Stromal cell of bone marrow (primary cell): Measurements from ENCODE around the gene TP73.
"Not testable (repeated sequence)": the region's sequence is repeated elsewhere in the genome, so short reads cannot be mapped to it uniquely, and the experiment has no call there.

Experiments
- DNase-seq: peaks from one replicate; pipeline ENCODE4 v3.0.0-alpha.2; 2012; ENCODE audit warnings: low read depth

TP73 gene

DNA sequence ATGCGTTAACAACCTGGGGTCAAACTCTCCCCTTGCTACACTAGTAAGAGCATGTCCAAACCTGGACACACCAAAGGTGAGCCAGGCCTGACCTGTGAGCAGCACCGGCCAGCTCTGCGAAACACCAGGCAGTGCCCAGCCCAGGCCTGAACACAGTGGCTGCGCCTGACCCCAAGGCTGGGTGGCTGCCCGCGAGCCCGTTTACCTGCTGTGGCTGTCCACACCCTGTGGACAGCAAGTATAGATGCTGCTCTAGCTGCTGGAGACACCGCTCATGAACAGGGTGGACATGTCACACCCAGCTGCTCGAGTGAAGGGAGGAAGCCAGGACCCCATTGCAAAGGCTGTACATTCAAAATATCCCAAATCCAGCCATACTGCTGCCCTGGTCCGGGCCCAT is 92.3 kb downstream of the TP73 start:
- no peak for DNase-seq

DNA sequence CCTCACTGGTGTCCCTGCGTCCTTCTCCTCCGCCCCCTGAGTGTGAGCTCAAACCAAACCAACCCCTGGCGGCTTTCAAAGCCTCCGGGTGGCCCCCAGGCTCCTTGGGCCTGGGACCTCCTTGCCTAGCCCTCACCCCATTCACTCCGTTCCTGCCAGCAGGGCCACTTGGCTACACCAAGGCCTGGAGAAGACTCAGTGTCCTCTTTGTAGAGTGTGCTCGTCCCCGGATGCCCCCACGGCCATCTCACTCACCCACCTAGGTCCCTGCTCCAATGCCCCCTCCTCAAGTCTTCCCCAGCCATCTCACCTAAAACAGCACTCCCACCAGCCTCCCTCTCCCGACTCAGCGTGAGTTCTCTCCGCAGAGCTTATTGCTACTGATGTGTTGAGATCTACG is 92.8 kb downstream of the TP73 start:
- no peak for DNase-seq

GRCh38 chr1:3745590-3746381 is 93.5 kb downstream of the TP73 start:
- DNase-seq = no peak

- no peak for DNase-seq
Measured at GRCh38 chr1:3746389-3746829, 94.1 kb downstream of the TP73 start.

GRCh38 chr1:3746830-3747521 is 94.7 kb downstream of the TP73 start:
- peak; percentile 50 for DNase-seq

DNA sequence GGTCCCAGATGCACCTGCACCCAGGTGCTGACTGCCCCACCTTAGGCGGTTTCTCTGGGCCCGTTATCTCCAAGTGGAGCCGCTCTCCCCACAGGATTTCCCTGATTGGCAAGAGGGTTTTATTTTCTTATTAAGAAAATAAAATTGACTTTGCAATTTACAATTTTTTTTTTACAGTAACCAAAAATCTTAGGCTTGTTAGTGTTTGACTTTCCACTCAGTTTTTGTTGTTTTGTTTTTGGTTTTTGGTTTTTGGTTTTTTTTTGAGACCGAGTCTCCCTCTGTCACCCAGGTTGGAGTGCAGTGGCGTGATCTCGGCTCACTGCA is 95.2 kb downstream of the TP73 start:
- no peak for DNase-seq

GRCh38 chr1:3747903-3748302 is 95.6 kb downstream of the TP73 start:
- no peak for DNase-seq

- DNase-seq = not testable (repeated sequence)
Measured at GRCh38 chr1:3748316-3748900, 96.1 kb downstream of the TP73 start.

DNA sequence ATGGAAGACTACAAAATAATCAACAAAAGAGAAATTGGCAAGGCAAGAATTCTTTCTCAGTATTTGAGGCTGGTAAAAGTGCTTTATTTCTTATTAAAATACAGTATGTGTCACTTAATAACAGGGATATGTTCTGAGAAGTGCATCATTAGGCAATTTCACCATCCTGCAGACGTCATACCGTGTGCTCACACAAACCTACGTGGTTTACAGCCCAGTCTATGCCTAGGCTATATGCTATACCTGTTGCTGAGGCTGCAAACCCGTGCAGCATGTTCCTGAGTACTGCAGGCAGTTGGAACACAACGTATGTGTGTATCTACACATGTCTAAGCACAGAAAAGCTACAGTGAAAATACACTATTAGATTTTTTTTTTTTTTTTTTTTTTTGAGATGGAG is 97.2 kb downstream of the TP73 start:
- DNase-seq = no peak

DNA sequence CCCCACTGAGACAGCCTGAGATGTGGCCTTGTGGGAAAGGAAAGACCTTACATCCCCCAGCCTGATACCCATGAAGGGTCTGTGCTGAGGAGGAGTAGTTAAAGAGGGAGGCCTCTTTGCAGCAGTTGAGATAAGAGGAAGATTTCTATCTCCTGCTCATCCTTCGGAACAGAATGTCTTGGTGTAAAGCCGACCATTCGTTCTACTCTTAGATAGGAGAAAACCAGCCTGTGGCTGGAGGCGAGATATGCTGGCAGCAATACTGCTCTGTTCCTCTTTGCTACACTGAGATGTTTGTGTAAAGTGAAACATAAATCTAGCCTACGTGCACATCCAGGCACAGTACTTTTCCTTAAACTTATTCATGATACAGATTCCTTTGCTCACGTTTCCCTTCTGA is 98.4 kb downstream of the TP73 start:
- DNase-seq = no peak

GRCh38 chr1:3752400-3752945 is 100.2 kb downstream of the TP73 start, which contains the start of gene CCDC27:
Gene CCDC27, plus strand, starts transcription at chr1:3752450. Its CDS starts 32 bp downstream, at chr1:3752482.
- DNase-seq = no peak

- no peak for DNase-seq
Measured at GRCh38 chr1:3753656-3754454, 101.5 kb downstream of the TP73 start.

GRCh38 chr1:3756394-3756793 is 104.1 kb downstream of the TP73 start:
- DNase-seq = no peak

DNA sequence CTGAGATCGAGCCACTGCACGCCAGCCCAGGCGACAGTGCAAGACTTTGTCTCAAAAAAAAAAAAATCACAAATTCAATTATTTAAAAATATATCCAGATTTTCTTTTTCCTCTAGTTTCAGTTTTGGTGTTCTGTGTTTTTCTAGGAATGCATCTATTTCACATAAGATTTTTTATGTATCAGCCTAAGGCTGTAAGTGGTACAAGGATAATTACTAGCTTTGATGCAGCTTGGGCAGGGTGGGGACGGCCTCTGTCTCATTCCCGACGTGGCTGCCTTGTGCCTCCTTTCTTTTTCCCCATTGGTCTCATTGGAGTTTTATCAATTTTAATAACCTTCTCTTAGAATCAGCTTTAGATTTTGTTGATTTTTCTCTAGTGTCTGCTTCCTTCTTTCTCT is 106.8 kb downstream of the TP73 start:
- DNase-seq = no peak

DNA sequence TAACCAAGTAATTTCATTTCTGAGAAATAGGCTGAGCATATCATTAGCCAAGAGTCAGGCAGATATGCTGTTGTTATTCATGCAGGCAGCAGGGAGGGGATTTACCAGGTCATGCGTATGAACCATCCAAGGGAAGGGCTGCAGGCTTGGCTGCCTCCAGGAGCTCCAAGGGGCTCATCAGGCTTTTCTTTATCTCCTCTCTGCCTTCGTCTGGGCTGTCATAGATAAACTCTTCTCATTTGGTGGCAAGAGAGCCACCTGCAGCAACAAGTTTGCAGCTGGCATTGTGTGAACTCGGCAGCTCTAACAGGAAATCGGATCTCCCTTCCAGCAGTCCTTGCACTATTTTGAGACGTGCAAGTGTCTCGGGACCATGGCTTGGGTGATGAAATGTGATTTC is 107.5 kb downstream of the TP73 start:
- DNase-seq = no peak

DNA sequence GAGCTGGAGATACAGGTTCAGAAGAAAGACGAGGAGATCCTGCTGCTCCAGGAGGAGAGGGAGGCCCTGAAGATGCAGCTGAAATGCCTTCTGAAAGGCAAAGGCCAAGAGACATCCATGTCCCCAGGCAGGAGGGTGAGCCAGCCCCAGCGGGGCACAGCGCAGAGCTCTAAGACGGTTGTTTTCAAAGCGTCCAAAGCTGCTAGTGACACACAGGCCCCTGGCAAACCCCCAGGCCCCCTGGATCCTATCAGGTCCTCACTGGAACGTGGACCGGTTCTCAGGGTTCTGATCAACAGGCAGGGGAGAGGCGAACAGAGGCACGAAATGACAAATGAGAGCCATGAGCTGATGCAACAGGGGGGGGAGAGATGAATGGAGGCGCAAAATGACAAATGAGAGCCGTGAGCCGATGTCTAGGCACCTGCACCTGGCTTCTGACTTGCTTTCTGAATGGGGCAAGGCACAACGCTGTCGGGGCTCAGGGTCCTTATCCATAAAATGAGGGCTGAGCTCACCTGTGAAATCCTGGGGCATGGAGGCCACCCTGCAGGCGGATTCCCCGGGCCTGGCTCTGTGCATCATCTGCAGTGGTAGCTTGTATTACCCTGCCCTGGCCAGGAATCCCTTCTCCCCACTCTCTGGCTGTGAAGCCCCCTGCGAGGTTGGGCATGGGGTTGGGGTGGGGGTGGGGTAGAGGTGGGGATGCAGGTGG is 109.1 kb downstream of the TP73 start:
- DNase-seq = no peak

GRCh38 chr1:3762151-3762872 is 110.0 kb downstream of the TP73 start:
- DNase-seq = no peak

GRCh38 chr1:3762873-3763228 is 110.5 kb downstream of the TP73 start:
- no peak for DNase-seq

DNA sequence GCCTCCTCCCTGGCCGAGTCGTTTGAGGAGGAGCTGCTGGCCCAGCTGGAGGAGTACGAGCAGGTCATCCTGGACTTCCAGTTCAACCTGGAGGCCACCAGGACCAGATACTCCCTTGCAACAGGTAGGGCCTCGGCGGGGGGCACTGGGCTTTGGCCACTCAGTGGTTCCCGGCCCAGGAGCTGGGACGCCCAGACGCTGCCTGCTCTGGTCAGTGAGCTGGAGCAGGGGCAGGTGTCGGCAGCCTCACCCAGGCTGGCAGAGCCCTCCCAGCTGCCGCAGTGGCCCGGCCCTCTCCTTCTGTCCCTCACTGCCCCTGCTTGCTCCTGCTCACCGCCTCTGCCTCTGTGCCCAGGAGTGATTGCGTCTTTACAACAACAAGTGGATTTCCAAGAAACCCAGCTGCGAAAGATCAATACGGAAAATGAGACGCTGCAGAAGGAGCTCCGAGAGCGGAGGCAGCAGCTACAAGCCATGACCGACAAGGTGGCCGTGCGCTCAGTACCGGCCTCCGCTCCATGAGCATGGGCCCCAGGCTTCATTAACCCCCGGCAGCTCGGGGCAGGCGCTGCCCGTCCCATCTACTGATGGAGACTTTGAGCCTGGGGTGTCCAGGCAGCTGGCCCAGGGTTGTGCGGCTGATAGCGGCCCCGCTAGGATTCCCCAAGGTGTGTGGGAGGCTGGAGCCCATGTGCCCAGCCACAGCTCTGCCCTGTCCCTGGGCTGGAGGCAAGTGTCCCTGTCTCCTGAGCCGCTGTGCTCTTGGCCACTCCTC is 111.2 kb downstream of the TP73 start:
- DNase-seq = no peak

- no peak for DNase-seq
Measured at GRCh38 chr1:3767328-3767925, 115.1 kb downstream of the TP73 start.
